Astrocyte of the spinal cord (primary cell): ENCODE data around the gene NCOA5.
"Not testable (repeated sequence)": the region's sequence is repeated elsewhere in the genome, so short reads cannot be mapped to it uniquely, and the experiment has no call there.

Experiments used
- DNase-seq: peaks from one replicate; pipeline ENCODE4 v3.0.0; 2011; ENCODE audit warnings: low read depth, low spot score
- H3K4me3 ChIP-seq: 2 replicates; pipeline ENCODE4 v1.5.1; 2011; ENCODE audit warnings: low read depth, mild to moderate bottlenecking, low read length, moderate library complexity
- in situ Hi-C: cut with HindIII; loops from 2 replicates; pipeline ENCODE4 v1.10.0; 2017; ENCODE audit warnings: low sequenced_read_pairs
- TF ChIP-seq, protein P1 (sequence below): IDR thresholded peaks from 2 replicates; pipeline ENCODE4 v1.5.1; 2012; ENCODE audit warnings: low read depth, mild to moderate bottlenecking, low read length, inconsistent platforms

NCOA5 gene

GRCh38 chr20:46099491-46100287, 9.9 kb upstream of the NCOA5 start:
- in situ Hi-C loops: no loop called here
- no peak for DNase-seq
- TF ChIP-seq, protein P1, sequence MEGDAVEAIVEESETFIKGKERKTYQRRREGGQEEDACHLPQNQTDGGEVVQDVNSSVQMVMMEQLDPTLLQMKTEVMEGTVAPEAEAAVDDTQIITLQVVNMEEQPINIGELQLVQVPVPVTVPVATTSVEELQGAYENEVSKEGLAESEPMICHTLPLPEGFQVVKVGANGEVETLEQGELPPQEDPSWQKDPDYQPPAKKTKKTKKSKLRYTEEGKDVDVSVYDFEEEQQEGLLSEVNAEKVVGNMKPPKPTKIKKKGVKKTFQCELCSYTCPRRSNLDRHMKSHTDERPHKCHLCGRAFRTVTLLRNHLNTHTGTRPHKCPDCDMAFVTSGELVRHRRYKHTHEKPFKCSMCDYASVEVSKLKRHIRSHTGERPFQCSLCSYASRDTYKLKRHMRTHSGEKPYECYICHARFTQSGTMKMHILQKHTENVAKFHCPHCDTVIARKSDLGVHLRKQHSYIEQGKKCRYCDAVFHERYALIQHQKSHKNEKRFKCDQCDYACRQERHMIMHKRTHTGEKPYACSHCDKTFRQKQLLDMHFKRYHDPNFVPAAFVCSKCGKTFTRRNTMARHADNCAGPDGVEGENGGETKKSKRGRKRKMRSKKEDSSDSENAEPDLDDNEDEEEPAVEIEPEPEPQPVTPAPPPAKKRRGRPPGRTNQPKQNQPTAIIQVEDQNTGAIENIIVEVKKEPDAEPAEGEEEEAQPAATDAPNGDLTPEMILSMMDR: no peak
- H3K4me3 ChIP-seq: no peak overlapping the region

DNA sequence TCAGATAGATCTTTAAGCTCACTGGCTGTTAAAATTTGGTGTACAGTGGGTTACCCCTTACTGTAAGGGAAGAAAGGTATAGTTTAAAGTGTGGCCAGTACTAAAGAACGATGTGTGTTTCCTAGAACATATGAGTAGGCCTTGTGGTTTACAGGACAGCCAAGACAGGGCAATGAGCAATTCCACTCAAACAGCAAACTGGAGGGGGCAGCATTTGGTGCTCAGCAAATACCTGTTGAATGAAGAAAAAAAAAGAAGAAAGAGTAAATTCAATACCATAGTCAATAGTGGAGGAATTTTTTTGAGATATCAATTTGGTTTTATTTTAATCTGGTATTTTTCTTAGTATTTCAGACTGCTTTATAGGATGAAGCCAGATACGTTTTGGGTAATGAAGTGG, 3.8 kb upstream of the NCOA5 start:
- DNase-seq: peak; percentile 1
- in situ Hi-C loops: no loop called here

DNA sequence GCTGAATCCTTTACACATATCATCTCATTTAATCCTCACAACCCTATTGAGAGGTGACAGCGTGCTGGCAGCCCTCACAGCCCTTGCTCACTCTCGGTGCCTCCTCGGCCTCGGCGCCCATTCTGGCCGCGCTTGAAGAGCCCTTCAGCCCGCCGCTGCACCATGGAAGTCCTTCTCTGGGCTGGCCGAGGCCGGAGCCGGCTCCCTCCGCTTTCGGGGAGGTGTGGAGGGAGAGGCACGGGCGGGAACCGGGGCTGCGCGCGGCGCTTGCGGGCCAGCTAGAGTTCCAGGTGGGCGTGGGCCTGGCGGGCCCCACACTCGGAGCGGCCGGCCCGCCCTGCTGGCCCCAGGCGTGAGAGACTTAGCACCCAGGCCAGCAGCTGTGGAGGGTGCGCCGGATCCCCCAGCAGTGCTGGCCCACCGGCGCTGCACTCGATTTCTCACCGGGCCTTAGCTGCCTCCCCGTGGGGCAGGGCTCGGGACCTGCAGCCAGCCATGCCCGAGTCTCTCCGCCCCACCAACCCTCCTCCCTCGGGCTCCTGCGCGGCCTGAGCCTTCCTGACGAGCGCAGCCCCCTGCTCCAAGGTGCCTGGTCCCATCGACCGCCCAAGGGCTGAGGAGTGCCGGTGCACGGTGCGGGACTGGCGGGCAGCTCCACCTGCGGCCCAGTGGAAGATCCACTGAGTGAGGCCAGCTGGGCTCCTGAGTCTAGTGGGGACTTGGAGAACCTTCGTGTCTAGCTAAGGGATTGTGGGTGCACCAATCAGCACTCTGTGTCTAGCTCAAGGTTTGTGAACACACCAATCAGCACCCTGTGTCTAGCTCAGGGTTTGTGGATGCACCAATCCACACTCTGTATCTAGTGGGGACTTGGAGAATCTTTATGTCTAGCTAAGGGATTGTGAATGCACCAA, 2.1 kb upstream of the NCOA5 start:
- H3K4me3 ChIP-seq, in situ Hi-C loops, DNase-seq: not testable (repeated sequence)

More for the DNA sequence above, 3.8 kb upstream of the NCOA5 start:
- TF ChIP-seq, protein P1: no peak
- no peak overlapping the region for H3K4me3 ChIP-seq

GRCh38 chr20:46089167-46089416, 670 bp downstream of the NCOA5 start:
- no peak for DNase-seq
- TF ChIP-seq, protein P1: no peak
- in situ Hi-C loops: no loop called here
- peak overlapping the region; percentile 83 for H3K4me3 ChIP-seq

GRCh38 chr20:46088409-46089166, 1.2 kb downstream of the NCOA5 start:
- in situ Hi-C loops: no loop called here
- DNase-seq: peak; percentile 12
- TF ChIP-seq, protein P1: no peak

DNA sequence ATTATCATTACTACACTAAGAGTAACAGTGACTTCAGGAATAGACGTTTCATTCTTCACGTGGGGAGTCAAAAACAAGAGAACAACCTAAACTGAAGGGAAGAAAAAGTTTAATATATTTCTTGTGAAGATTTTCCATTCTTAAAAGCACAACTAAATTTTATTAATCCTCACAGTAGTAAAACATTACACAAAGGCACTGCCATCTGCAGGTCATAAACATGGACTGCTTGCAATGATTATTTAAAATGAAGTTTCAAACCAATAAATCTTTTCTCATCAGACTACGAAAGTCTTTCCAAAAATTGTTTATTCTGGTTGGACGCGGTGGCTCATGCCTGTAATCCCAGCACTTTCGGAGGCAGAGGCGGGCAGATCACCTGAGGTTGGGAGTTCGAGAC, 2.6 kb downstream of the NCOA5 start:
- in situ Hi-C loops: no loop called here

More at GRCh38 chr20:46088409-46089166, 1.2 kb downstream of the NCOA5 start:
- H3K4me3 ChIP-seq: peak overlapping the region; percentile 83

More for the DNA sequence above, 2.6 kb downstream of the NCOA5 start:
- TF ChIP-seq, protein P1: peak; percentile 39
- no peak overlapping the region for H3K4me3 ChIP-seq
- peak; percentile 13 for DNase-seq
